GM12891 (cell line): ENCODE results near the gene CCSER1.
"Not testable (repeated sequence)": the region's sequence is repeated elsewhere in the genome, so short reads cannot be mapped to it uniquely, and the experiment has no call there.

ENCODE experiments used
- PAX5 ChIP-seq: IDR thresholded peaks from 2 replicates; pipeline ENCODE4 v1.6.1; 2011; ENCODE audit warnings: low read length, moderate library complexity, mild to moderate bottlenecking; ENCODE audit not compliant: insufficient read depth, severe bottlenecking
- POLR2A ChIP-seq: IDR thresholded peaks from 2 replicates; pipeline ENCODE4 v1.6.1; 2011; ENCODE audit warnings: low read depth, low read length, control low read depth
- POLR2AphosphoS5 ChIP-seq: IDR thresholded peaks from 2 replicates; pipeline ENCODE4 v1.6.1; 2011; ENCODE audit warnings: low read depth, low read length, control low read depth
- POU2F2 ChIP-seq: IDR thresholded peaks from 2 replicates; pipeline ENCODE4 v1.6.1; 2011; ENCODE audit warnings: low read depth, mild to moderate bottlenecking, control low read depth, low read length, moderate library complexity
- SPI1 ChIP-seq: IDR thresholded peaks from 2 replicates; pipeline ENCODE4 v1.6.1; 2011; ENCODE audit warnings: low read depth, low read length, control low read depth
- TAF1 ChIP-seq: IDR thresholded peaks from 2 replicates; pipeline ENCODE4 v1.6.1; 2011; ENCODE audit warnings: low read depth, low read length, control low read depth

GRCh38 chr4:91462566-91462965 lies 1335.4 kb downstream of the CCSER1 start:
- not testable (repeated sequence) for TF ChIP-seq POLR2A, TAF1, POLR2AphosphoS5, SPI1, POU2F2, PAX5
